Fibroblast of the conjunctiva (primary cell): ENCODE data around the gene MPO.

Experiments
- DNase-seq: peaks from one replicate; pipeline ENCODE4 v3.0.0-alpha.2; 2010; ENCODE audit warnings: low read depth

The MPO gene

GRCh38 chr17:58278661-58279015 is 2.1 kb downstream of the MPO start:
- DNase-seq = no peak

GRCh38 chr17:58277802-58278595 is 2.7 kb downstream of the MPO start:
- DNase-seq = no peak

- DNase-seq = no peak
Observed at GRCh38 chr17:58277107-58277801, 3.5 kb downstream of the MPO start.

- no peak for DNase-seq
Observed at GRCh38 chr17:58276423-58276822, 4.3 kb downstream of the MPO start.

GRCh38 chr17:58275417-58275816 is 5.3 kb downstream of the MPO start:
- no peak for DNase-seq

- DNase-seq = no peak
Observed at GRCh38 chr17:58273453-58274104, 7.2 kb downstream of the MPO start.

GRCh38 chr17:58272367-58273280 is 8.1 kb downstream of the MPO start:
- no peak for DNase-seq

GRCh38 chr17:58271216-58271931 is 9.4 kb downstream of the MPO start:
- no peak for DNase-seq

- DNase-seq = no peak
Observed at GRCh38 chr17:58270476-58271215, 10.1 kb downstream of the MPO start.

GRCh38 chr17:58269557-58270291 is 11.0 kb downstream of the MPO start:
- DNase-seq = no peak

- DNase-seq = no peak
Observed at GRCh38 chr17:58268774-58269556, 11.8 kb downstream of the MPO start.

GRCh38 chr17:58268326-58268725 is 12.4 kb downstream of the MPO start:
- no peak for DNase-seq

GRCh38 chr17:58267347-58268324 is 13.1 kb downstream of the MPO start:
- DNase-seq = no peak

- no peak for DNase-seq
Observed at GRCh38 chr17:58265902-58266875, 14.5 kb downstream of the MPO start.

- no peak for DNase-seq
Observed at GRCh38 chr17:58265271-58265670, 15.5 kb downstream of the MPO start.

- no peak for DNase-seq
Observed at GRCh38 chr17:58264407-58265103, 16.2 kb downstream of the MPO start.
